K562 treated with DMSO at 1 percent for 24 hours (cell line): ENCODE measurements around the gene ACSF3. TPM values are rescaled to one million over a fixed set of nuclear protein-coding genes. Genes with fewer than 3 reads are reported as not detected.

Source experiments
- total RNA-seq: library from RNA; unstranded; fragments of 300-600 nt; gene quantifications from 2 replicates; pipeline ENCODE4 v1.2.3, GENCODE V29; 2022; ENCODE audit warnings: low read depth; ENCODE audit not compliant: insufficient read depth

The ACSF3 gene
- total RNA-seq = 31.0 and 37.0 TPM in 2 replicates

GRCh38 chr16:89093602-89094251, at the start of gene ACSF3:
ACSF3 (plus strand) TSS chr16:89093852; CDS start chr16:89100682, 6,830 bp downstream.

GRCh38 chr16:89171216-89172170, 77.8 kb downstream of the ACSF3 start, which contains the start of gene CDH15:
CDH15 (plus strand) TSS chr16:89171748; CDS start chr16:89171832, 84 bp downstream.

GRCh38 chr16:89200124-89200849, 106.6 kb downstream of the ACSF3 start, which contains the start of gene SLC22A31:
SLC22A31 (minus strand) TSS chr16:89200537; CDS start chr16:89200501, 36 bp downstream.

Other genes with a start within 250 kb of the ACSF3 start
- gene GALNS, start 236.9 kb upstream of the ACSF3 start, total RNA-seq = 14.2 and 16.1 TPM in 2 replicates
- gene TRAPPC2L, start 236.7 kb upstream of the ACSF3 start, total RNA-seq = 54.7 and 72.0 TPM in 2 replicates
- gene PABPN1L, start 227.2 kb upstream of the ACSF3 start, total RNA-seq = 0.70 TPM in 1 of 2 replicates, not detected in the other
- 34.3 and 36.5 TPM in 2 replicates for gene CBFA2T3, start 116.6 kb upstream of the ACSF3 start, total RNA-seq
- gene CDH15, start 77.9 kb downstream of the ACSF3 start, total RNA-seq = 0.08 and 0.28 TPM in 2 replicates
- gene SLC22A31, start 106.7 kb downstream of the ACSF3 start, total RNA-seq = 0.49 TPM in 1 of 2 replicates, not detected in the other
- gene ZNF778, start 123.9 kb downstream of the ACSF3 start, total RNA-seq = 5.6 and 14.1 TPM in 2 replicates